ENCODE results near the gene DPH1.

DPH1 gene

GRCh38 chr17:1992541-1992940 is 37.4 kb upstream of the DPH1 start:
- no peak overlapping the region for H3K4me3 ChIP-seq (ENCODE audit: low read depth, low read length)
- no peak for TF ChIP-seq CTCF (IDR thresholded peaks at IDR 0.05; ENCODE audit: borderline replicate concordance, insufficient read depth, low read depth, low read length)

GRCh38 chr17:1994707-1995106 is 35.2 kb upstream of the DPH1 start:
- H3K4me3 ChIP-seq (ENCODE audit: low read depth, low read length), result no peak overlapping the region
- no peak for TF ChIP-seq CTCF (IDR thresholded peaks at IDR 0.05; ENCODE audit: borderline replicate concordance, insufficient read depth, low read depth, low read length)

GRCh38 chr17:1995321-1995892 is 34.5 kb upstream of the DPH1 start:
- no peak for TF ChIP-seq CTCF (IDR thresholded peaks at IDR 0.05; ENCODE audit: borderline replicate concordance, insufficient read depth, low read depth, low read length)
- H3K4me3 ChIP-seq (ENCODE audit: low read depth, low read length), result no peak overlapping the region

GRCh38 chr17:1995907-1996799 is 33.8 kb upstream of the DPH1 start:
- no peak for TF ChIP-seq CTCF (IDR thresholded peaks at IDR 0.05; ENCODE audit: borderline replicate concordance, insufficient read depth, low read depth, low read length)

GRCh38 chr17:1996800-1997288 is 33.1 kb upstream of the DPH1 start:
- H3K4me3 ChIP-seq (ENCODE audit: low read depth, low read length), result no peak overlapping the region
- no peak for TF ChIP-seq CTCF (IDR thresholded peaks at IDR 0.05; ENCODE audit: borderline replicate concordance, insufficient read depth, low read depth, low read length)

More at GRCh38 chr17:1995907-1996799, 33.8 kb upstream of the DPH1 start:
- H3K4me3 ChIP-seq (ENCODE audit: low read depth, low read length), result no peak overlapping the region

GRCh38 chr17:1997289-1997926 is 32.5 kb upstream of the DPH1 start:
- no peak overlapping the region for H3K4me3 ChIP-seq (ENCODE audit: low read depth, low read length)
- no peak for TF ChIP-seq CTCF (IDR thresholded peaks at IDR 0.05; ENCODE audit: borderline replicate concordance, insufficient read depth, low read depth, low read length)
